GM23248 (cell line): ENCODE data around the gene WDR6. TPM values are rescaled to one million over a fixed set of nuclear protein-coding genes. Genes with fewer than 3 reads are reported as not detected.

ENCODE experiments used
- DNase-seq: peaks from one replicate; pipeline ENCODE4 v3.0.0-alpha.2; 2015
- H2AFZ ChIP-seq: fragments of 200-600 bp; sonication (generic); 2 replicates; pipeline ENCODE4 v1.6.1; 2016; ENCODE audit warnings: antibody characterized with exemption
- H3F3A ChIP-seq: fragments of 200-600 bp; sonication (generic); 2 replicates; pipeline ENCODE4 v1.6.1; 2016; ENCODE audit warnings: mild to moderate bottlenecking, antibody characterized with exemption, mixed run types; ENCODE audit not compliant: insufficient read depth
- H3K27ac ChIP-seq: fragments of 200-600 bp; sonication (generic); 2 replicates; pipeline ENCODE4 v1.5.1; 2016; ENCODE audit warnings: mild to moderate bottlenecking
- H3K27me3 ChIP-seq: fragments of 200-600 bp; sonication (generic); replicated peaks from 2 replicates; pipeline ENCODE4 v1.6.1; 2016; ENCODE audit warnings: mild to moderate bottlenecking; ENCODE audit not compliant: insufficient read depth
- H3K36me3 ChIP-seq: fragments of 200-600 bp; sonication (generic); 2 replicates; pipeline ENCODE4 v1.6.1; 2016; ENCODE audit warnings: low read depth, mild to moderate bottlenecking
- H3K4me1 ChIP-seq: fragments of 200-600 bp; sonication (generic); 2 replicates; pipeline ENCODE4 v1.6.1; 2016; ENCODE audit warnings: mild to moderate bottlenecking; ENCODE audit not compliant: insufficient read depth
- H3K4me2 ChIP-seq: fragments of 200-600 bp; sonication (generic); one replicate; pipeline ENCODE4 v1.6.1; 2016; ENCODE audit warnings: mild to moderate bottlenecking; ENCODE audit not compliant: unreplicated experiment
- H3K4me3 ChIP-seq: fragments of 200-600 bp; sonication (generic); 2 replicates; pipeline ENCODE4 v1.5.1; 2016; ENCODE audit warnings: mild to moderate bottlenecking
- H3K79me2 ChIP-seq: fragments of 200-600 bp; sonication (generic); 2 replicates; pipeline ENCODE4 v1.6.1; 2016; ENCODE audit warnings: mild to moderate bottlenecking; ENCODE audit not compliant: insufficient read depth
- H3K9ac ChIP-seq: fragments of 200-600 bp; sonication (generic); 2 replicates; pipeline ENCODE4 v1.6.1; 2016; ENCODE audit warnings: mild to moderate bottlenecking
- H3K9me2 ChIP-seq: fragments of 200-600 bp; sonication (generic); 2 replicates; pipeline ENCODE4 v1.6.1; 2016; ENCODE audit warnings: mixed run types, mild to moderate bottlenecking, moderate library complexity; ENCODE audit not compliant: insufficient read depth
- H3K9me3 ChIP-seq: fragments of 200-600 bp; sonication (generic); one replicate; pipeline ENCODE4 v1.6.1; 2017; ENCODE audit warnings: low read depth
- H4K20me1 ChIP-seq: fragments of 200-600 bp; sonication (generic); 2 replicates; pipeline ENCODE4 v1.6.0; 2016; ENCODE audit not compliant: insufficient read depth
- EZH2 ChIP-seq: fragments of 200-600 bp; sonication (generic); IDR thresholded peaks from 2 replicates; pipeline ENCODE4 v1.6.1; 2018; ENCODE audit warnings: antibody characterized with exemption, mild to moderate bottlenecking; ENCODE audit not compliant: insufficient read depth, poor library complexity, severe bottlenecking
- EZH2phosphoT487 ChIP-seq: fragments of 200-600 bp; sonication (generic); IDR thresholded peaks from 2 replicates; pipeline ENCODE4 v1.6.1; 2018; ENCODE audit warnings: antibody characterized with exemption, moderate library complexity, mild to moderate bottlenecking, low read depth; ENCODE audit not compliant: insufficient read depth
- WGBS, 2 experiments: methylation state at CpG; one replicate each; pipeline ENCODE4 v1.1.6; 2015 to 2017; ENCODE audit warnings: low lambda C conversion rate in 2 of 2, low coverage in 1 of 2; ENCODE audit errors: missing lambda C conversion rate in 2 of 2; 5-methylcytosine and 5-hydroxymethylcytosine counted together
- in situ Hi-C: fragments of 300-500 bp; cut with MboI; formaldehyde crosslinking; loops from 2 replicates; pipeline ENCODE4 v1.15.0; 2020
- polyA plus RNA-seq: library from polyadenylated mRNA; unstranded; fragments of >200 nt; fragmentation: Nextera tagmentation; extraction: Ambion mirVana; gene quantifications from 2 replicates; pipeline ENCODE4 v1.2.1, GENCODE V29; 2016
- total RNA-seq: library from RNA; depleted of rRNA; stranded (reverse); fragments of >200 nt; shearing (Covaris generic); gene quantifications from 2 replicates; pipeline ENCODE4 v1.2.3, GENCODE V29; 2014

The WDR6 gene
- total and polyA plus RNA-seq, 2 experiments from 2014 or later: 51.3 to 60.8 TPM

DNA sequence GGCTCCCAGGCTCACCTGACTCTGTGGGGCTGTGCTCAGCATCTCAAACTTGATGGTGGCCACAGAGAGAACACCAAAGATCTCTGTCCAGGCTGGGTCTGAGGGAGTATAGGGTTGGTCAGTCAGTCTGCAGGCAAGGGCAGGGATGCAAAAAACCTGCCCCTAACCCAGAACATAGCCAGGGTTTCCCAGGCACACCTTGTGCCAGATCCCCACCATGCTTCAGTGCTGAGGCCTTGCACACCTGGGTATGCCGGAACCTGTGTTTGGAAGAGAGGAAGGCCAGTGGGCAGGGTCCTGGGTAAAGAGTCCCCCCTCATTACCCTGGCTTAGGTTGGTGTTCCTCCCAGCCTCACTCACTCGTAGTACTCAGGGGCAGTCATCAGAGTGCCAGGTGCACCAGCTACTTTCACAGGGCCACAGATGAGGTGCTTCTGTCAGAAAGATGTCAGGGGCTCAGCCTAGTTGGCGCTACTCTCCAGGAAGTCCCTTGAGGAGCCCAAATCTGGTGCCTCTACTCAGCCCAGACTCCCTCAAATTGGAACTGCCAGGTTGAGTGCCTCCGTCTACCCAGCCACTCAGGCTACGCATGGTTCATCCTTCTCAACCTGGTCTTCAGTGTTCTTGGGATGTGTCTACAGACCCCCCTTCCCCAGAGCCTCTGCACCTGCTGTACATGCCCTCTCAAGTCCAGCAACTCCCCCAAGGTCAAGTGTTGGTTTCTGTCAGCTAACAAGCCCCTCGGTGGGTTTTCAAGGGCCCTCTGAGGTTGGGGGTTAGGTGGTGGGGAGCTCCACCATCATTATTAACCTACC, 9.4 kb downstream of the WDR6 start:
- Histone ChIP-seq H3F3A (peaks cover 18% of the 10 kb centered on the region), H3K36me3 (peaks cover 11% of the 10 kb centered on the region; the same call in 1 of the 2 replicates), H3K4me2 (no peak overlapping the region), H4K20me1 (no peaks in the 10 kb centered on the region), H2AFZ (no peak overlapping the region), H3K9ac (peak overlapping the region; percentile 85), H3K4me3 (0 out of 2 replicates have a peak overlapping the region, but pooled peaks have one; percentile 75), H3K9me3 (no peaks in the 10 kb centered on the region), H3K79me2 (peaks cover 60% of the 10 kb centered on the region), H3K9me2 (no peaks in the 10 kb centered on the region), H3K4me1 (no peaks in the 10 kb centered on the region), H3K27ac (no peak overlapping the region), H3K27me3 (no peaks in the 10 kb centered on the region)
- WGBS, 2 experiments: 92 to 93% methylated on average over 6 of the region's 6 CpGs
- in situ Hi-C loops: no loop called here
- TF ChIP-seq EZH2 (no peak), EZH2phosphoT487 (no peak)
- no peak for DNase-seq

DNA sequence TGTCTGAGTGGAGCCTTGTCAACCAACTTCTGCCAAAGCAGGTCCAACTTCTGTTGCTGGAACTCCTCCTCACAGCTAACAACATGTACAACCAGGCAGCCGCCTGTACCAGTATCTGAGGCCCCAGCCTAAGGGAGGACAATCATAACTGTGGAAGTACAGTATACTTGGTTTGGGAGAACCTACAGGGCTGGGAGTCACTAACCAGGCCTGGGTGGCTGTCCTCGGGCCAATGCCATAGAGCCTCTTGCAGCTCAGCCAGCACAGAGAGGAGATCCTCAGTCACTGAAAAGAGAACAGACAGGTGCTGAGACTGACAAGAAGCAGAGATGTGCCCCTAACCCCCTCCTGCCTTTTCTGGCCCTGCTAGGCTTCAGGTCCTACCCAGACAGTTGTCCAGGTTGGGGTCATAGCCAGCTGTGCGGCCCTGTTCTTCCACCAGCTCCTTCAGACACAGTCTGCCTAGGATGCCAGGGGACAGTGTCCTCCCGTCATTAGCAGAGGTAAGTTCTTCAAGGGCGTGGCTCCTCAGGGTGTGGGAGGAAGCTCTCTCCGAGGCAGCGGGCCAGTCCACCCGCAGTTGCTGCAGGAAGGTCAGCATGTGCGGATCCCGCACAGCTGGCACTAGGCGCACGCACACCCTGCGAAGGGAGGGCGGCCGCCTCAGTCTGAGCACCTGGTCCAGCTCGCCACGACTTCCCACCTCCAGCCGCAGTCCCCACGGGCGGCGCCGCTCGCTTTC, 10.2 kb downstream of the WDR6 start:
- H3K4me2 ChIP-seq: peak overlapping the region; percentile 78
- H3K9me2 ChIP-seq: no peaks in the 10 kb centered on the region
- peaks cover 11% of the 10 kb centered on the region; the same call in 1 of the 2 replicates for H3K36me3 ChIP-seq
- H3F3A ChIP-seq: peaks cover 18% of the 10 kb centered on the region
- no peaks in the 10 kb centered on the region for H3K4me1 ChIP-seq
- H2AFZ ChIP-seq: peak overlapping the region; percentile 58
- in situ Hi-C loops: no loop called here
- 10 to 12% methylated on average over 23 of the region's 23 CpGs for whole genome bisulfite sequencing, 2 experiments
- peaks cover 55% of the 10 kb centered on the region for H3K79me2 ChIP-seq
- DNase-seq: peak; percentile 54
- no peaks in the 10 kb centered on the region for H4K20me1 ChIP-seq
- TF ChIP-seq EZH2: no peak
- no peak for TF ChIP-seq EZH2phosphoT487
- H3K9ac ChIP-seq: peak overlapping the region; percentile 85
- peak overlapping the region; percentile 75 for H3K4me3 ChIP-seq
- no peaks in the 10 kb centered on the region for H3K9me3 ChIP-seq
- peak overlapping the region; percentile 78 for H3K27ac ChIP-seq
- H3K27me3 ChIP-seq: no peaks in the 10 kb centered on the region

DNA sequence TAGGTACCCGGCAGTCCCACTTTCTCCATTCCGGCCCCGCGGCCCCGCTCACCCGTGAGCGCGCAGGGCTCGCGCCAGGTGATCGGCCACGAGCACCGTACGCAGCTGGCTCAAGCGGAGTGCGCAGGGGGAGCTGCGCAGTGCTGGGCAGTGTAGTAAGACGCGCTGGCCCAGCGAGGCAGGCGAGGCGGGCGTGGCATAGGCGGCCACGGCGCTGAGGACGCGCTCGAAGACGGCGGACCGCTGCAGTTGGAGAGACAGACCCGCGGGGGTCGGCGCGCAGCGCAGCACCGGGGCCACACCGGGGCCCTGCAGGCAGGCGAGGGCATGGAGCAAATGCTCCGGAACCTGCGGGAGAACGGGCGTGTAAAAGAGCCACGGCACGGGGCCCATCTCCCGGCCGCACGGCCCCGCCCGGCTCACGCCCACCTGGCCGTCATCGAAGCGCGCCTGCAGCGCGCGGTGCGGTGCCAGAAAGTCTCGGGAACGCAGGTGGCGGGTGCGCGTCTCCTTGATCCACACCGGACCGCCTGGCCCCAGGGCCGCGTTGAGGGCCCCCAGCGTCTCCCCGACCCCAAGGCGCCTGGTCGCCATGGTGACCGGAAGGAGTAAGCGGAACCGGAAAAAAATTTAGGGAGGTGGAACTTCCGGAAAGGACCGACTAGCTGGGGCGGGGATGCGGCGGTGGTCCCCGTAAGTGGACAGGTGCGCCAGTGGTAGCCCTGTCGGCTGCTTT, 10.9 kb downstream of the WDR6 start, which contains the start of gene DALRD3:
TSS of gene DALRD3 (minus strand) at position 610 of the 736 bp plus-strand sequence. CDS start at position 594, 16 bp downstream.
- Histone ChIP-seq H2AFZ (peak within 1 kb of the TSS; percentile 58), H3K9ac (peak within 1 kb of the TSS; percentile 85), H3F3A (peaks cover 23% of the 10 kb centered on the region), H3K4me1 (peaks cover 3% of the 10 kb centered on the region; the same call in 1 of the 2 replicates), H3K9me2 (no peaks in the 10 kb centered on the region), H3K36me3 (peaks cover 11% of the 10 kb centered on the region; the same call in 1 of the 2 replicates), H3K9me3 (no peaks in the 10 kb centered on the region), H3K27me3 (no peaks in the 10 kb centered on the region), H3K79me2 (peaks cover 55% of the 10 kb centered on the region), H3K27ac (peak within 1 kb of the TSS; percentile 78), H4K20me1 (no peaks in the 10 kb centered on the region), H3K4me3 (peak within 1 kb of the TSS; percentile 84), H3K4me2 (peak within 1 kb of the TSS; percentile 87)
- DNase-seq: peak; percentile 88
- in situ Hi-C loops: no loop called here
- TF ChIP-seq EZH2 (no peak), EZH2phosphoT487 (no peak)
- WGBS, 2 experiments: 1% methylated on average over 74 to 85 of the region's 85 CpGs

DNA sequence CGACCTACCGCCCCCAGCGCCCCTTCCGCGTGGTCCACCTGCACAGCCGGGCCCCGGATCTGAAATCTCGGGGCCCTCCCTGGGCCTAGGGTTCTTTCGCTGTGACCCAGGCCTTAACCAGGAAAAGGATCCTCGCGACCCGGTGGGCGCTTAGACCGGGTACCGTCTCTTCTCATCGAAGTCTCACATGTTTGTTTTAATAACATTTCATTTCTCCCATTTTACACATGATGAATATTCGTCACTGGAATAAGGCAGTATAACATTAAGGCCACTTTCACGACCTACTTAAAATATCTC, 11.5 kb downstream of the WDR6 start:
- Histone ChIP-seq H3K4me3 (peak overlapping the region; percentile 75), H3K79me2 (peaks cover 55% of the 10 kb centered on the region), H4K20me1 (no peaks in the 10 kb centered on the region), H3K9me3 (no peaks in the 10 kb centered on the region), H3K36me3 (peaks cover 11% of the 10 kb centered on the region; the same call in 1 of the 2 replicates), H3K27me3 (no peaks in the 10 kb centered on the region), H3K9me2 (no peaks in the 10 kb centered on the region), H3K27ac (peak overlapping the region; percentile 78), H3K9ac (peak overlapping the region; percentile 85), H3K4me2 (peak overlapping the region; percentile 78), H3F3A (peaks cover 27% of the 10 kb centered on the region), H3K4me1 (peaks cover 5% of the 10 kb centered on the region; the same call in 1 of the 2 replicates), H2AFZ (peak overlapping the region; percentile 58)
- TF ChIP-seq EZH2phosphoT487 (no peak), EZH2 (no peak)
- WGBS, 2 experiments: 4 to 5% methylated on average over 18 of the region's 18 CpGs
- in situ Hi-C loops: no loop called here
- DNase-seq: no peak
